Stimulated activated CD8-positive, alpha-beta memory T cell treated with anti-CD3 and anti-CD28 coated beads, Interleukin-7, amount 100 ng/mL, for 24 hours (primary cell): ENCODE results near the gene PRKCE.

Experiments
- DNase-seq: peaks from one replicate; pipeline ENCODE4 v3.0.0-alpha.2; 2020; ENCODE audit warnings: low read depth

The PRKCE gene

GRCh38 chr2:46050027-46050426 lies 398.6 kb downstream of the PRKCE start:
- DNase-seq: no peak

GRCh38 chr2:46050489-46050888 lies 399.0 kb downstream of the PRKCE start:
- DNase-seq: no peak

- no peak for DNase-seq
Observed at GRCh38 chr2:46051085-46051484, 399.6 kb downstream of the PRKCE start.

GRCh38 chr2:46053564-46053963 lies 402.1 kb downstream of the PRKCE start:
- DNase-seq: no peak

GRCh38 chr2:46056541-46056940 lies 405.1 kb downstream of the PRKCE start:
- DNase-seq: no peak

- no peak for DNase-seq
Observed at GRCh38 chr2:46058140-46058539, 406.7 kb downstream of the PRKCE start.

- peak; percentile 43 for DNase-seq
Observed at GRCh38 chr2:46062637-46063412, 411.4 kb downstream of the PRKCE start.

- DNase-seq: no peak
Observed at GRCh38 chr2:46064396-46064795, 412.9 kb downstream of the PRKCE start.

- no peak for DNase-seq
Observed at GRCh38 chr2:46065152-46065551, 413.7 kb downstream of the PRKCE start.

- DNase-seq: no peak
Observed at GRCh38 chr2:46066116-46066515, 414.6 kb downstream of the PRKCE start.

GRCh38 chr2:46066601-46067000 lies 415.1 kb downstream of the PRKCE start:
- no peak for DNase-seq

GRCh38 chr2:46067062-46067461 lies 415.6 kb downstream of the PRKCE start:
- DNase-seq: no peak

GRCh38 chr2:46067501-46068305 lies 416.2 kb downstream of the PRKCE start:
- DNase-seq: no peak

- DNase-seq: no peak
Observed at GRCh38 chr2:46068636-46069035, 417.2 kb downstream of the PRKCE start.

- DNase-seq: no peak
Observed at GRCh38 chr2:46071074-46071473, 419.6 kb downstream of the PRKCE start.

- DNase-seq: no peak
Observed at GRCh38 chr2:46072101-46072820, 420.8 kb downstream of the PRKCE start.

- DNase-seq: no peak
Observed at GRCh38 chr2:46073540-46074046, 422.1 kb downstream of the PRKCE start.

- DNase-seq: no peak
Observed at GRCh38 chr2:46074501-46074900, 423.0 kb downstream of the PRKCE start.

GRCh38 chr2:46075848-46076247 lies 424.4 kb downstream of the PRKCE start:
- DNase-seq: no peak

- no peak for DNase-seq
Observed at GRCh38 chr2:46076251-46076650, 424.8 kb downstream of the PRKCE start.

- DNase-seq: no peak
Observed at GRCh38 chr2:46076875-46077274, 425.4 kb downstream of the PRKCE start.

- no peak for DNase-seq
Observed at GRCh38 chr2:46077522-46078107, 426.1 kb downstream of the PRKCE start.
